Activated gamma-delta T cell treated with Interleukin-2 at 50 U/mL for 16 hours (primary cell): ENCODE data around the gene VIPR2.
"Not testable (repeated sequence)": the region's sequence is repeated elsewhere in the genome, so short reads cannot be mapped to it uniquely, and the experiment has no call there.

Experiments
- DNase-seq: peaks from one replicate; pipeline ENCODE4 v3.0.0-alpha.2; 2020

VIPR2 gene

GRCh38 chr7:159138508-159138907 is 6.2 kb downstream of the VIPR2 start:
- DNase-seq = no peak

DNA sequence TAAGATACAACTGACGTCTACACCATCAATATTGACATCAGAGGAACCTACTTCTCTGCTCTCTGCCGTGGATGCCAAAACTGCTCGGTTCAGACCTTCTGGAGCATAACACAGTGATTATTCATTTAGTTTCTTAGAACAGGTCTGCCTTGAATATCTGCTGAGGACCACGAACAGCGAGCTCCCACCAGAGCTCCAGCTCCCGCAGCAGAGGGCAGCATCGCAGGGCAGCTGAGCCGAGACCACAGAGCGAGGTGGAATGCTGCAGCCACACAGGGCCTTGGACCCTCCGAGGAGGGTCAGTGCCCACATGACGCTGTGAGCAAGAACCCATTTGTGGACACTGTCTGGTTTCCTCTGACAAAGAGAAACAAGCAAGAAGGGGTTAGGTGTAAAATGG is 6.8 kb downstream of the VIPR2 start:
- DNase-seq = no peak

DNA sequence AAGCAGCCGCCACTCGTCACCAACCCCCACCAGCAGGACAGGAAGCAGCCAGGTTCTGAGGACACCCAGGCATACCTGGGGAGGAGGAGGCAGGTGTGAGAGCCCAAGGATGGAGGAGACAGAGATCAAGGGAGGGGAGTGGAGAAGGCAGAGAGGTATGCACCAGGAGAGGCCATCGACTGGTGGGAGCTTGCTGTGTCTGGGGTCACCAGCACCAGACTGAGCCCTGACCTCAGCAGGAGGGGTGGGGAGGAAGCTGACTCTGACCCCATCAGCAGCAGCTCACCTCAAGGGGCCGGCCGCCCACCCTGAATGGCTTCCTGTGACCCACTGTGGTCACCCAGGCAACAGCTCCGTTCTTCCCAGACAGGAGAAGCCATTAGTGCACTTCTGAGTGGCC is 7.8 kb downstream of the VIPR2 start:
- DNase-seq = no peak

DNA sequence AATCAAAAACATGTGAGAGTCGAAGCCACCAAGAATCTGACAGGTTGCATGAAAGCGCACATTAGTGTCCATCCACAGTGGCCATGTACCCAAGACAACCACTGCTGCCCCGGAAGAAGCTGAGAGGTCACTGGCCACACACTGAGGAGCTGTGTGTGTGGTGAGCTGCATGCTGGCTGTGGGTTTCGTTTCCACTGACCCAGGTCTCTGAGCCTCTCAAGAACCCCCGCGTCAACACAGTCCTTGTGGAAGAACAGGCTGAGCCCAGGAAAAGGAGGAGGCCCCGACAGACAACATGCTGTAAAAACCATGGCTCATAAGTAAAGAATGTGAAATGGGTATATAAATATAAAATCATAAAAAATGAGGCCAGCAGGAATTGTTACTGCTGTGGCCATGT is 8.2 kb downstream of the VIPR2 start:
- no peak for DNase-seq

- DNase-seq = no peak
These were observed 8.7 kb downstream of the VIPR2 start for GRCh38 chr7:159136013-159136412.

DNA sequence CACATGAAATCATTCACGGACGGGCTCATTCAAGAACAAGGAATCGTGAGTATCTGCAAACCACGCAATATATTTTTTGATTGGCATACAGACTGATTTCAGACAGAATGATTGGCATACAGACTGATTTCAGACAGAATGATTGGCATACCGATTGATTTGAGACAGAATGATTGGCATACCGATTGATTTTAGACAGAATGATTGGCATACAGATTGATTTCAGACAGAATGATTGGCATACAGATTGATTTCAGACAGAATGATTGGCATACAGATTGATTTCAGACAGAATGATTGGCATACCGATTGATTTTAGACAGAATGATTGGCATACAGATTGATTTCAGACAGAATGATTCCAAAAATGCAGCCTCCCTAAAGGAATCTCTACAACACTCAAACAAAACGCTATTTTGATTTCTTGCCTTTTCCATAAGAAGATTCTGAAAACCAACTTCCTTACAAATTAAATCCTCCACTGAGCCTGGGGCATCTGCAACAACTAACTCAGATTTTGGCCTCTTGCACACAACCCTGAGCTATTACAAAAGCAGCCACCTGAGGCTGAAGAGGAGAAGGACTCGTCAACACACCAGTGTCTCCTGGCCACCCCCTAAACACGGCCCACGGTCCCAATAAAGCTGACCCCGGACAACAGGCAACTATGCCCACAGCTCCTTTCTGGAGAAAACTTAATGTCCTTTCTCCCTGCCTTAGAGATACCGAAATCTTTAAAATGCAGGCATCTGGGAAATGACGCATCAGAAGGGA is 11.8 kb downstream of the VIPR2 start:
- DNase-seq = not testable (repeated sequence)

- no peak for DNase-seq
These were observed 13.8 kb downstream of the VIPR2 start for GRCh38 chr7:159130820-159131219.

DNA sequence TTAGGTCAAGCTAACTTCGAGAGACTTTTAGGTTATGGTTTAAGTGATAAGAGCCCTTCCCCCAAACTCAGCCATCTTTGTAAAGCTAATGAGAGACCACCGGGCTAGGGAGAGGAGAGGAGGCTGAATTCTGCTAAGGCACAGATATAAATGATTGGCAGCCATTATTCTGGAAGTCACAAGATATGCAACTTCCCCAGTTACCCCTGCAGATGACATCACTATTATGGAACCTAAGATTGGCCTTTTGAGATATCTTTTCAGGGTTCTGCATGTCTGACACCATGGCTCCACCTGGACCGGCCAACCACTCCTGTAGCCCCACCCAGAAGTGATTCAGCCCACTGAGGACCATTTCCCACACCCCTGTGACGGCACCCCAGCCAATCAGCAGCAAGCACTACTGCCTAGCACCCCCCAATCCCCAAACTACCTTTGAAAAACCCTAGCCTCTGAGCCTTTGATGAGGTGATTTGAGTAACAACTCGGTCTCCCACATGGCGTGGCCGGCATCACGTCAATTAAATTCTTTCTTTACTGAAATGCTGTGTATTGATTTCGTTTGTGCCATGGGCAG is 14.4 kb downstream of the VIPR2 start:
- no peak for DNase-seq

GRCh38 chr7:159128767-159129166 is 15.9 kb downstream of the VIPR2 start:
- no peak for DNase-seq

GRCh38 chr7:159127691-159128642 is 16.7 kb downstream of the VIPR2 start:
- DNase-seq = no peak

DNA sequence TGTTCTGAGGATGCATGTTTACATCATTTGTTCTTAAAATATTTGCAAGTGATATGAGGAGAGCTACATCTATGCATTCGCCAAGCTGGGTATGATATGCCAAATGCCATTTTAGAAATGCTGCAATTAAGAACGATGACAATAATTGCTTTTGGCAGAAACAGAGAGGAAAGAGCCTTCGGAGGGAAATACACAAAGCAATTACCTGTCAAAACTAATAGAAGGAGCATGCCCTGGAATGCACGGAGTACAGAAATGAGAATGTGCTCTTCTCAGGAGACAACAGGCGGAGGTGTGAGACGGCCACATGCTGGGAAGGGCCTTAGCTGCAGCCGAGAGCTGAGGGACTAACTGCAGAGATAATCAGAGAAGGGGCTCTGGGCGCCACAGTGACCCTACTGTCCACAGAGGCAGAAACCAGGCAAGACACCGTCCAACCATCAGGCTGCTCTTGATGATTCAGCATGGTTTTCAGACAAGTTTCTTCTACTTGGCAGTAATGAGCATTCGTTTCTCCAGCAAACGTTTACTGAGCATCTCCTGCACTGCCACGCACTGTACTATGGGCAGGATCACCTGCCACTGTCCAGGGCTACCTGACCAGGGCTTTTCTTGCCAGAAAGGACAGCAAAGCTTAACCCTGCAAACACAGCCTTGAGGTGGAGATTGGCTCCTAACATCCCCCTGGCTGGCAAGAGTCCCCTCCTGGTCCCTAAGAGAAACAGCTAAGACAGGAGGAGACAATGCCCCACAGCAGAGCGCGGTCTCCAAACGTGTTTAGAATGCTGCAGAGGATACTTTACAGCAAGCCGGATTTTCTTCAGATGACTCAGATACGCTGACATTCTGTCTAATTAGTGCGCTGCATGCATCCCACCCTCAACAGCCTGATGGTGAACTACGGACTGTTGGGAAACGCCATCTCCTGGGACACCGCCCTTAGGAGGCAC is 18.1 kb downstream of the VIPR2 start:
- no peak for DNase-seq

DNA sequence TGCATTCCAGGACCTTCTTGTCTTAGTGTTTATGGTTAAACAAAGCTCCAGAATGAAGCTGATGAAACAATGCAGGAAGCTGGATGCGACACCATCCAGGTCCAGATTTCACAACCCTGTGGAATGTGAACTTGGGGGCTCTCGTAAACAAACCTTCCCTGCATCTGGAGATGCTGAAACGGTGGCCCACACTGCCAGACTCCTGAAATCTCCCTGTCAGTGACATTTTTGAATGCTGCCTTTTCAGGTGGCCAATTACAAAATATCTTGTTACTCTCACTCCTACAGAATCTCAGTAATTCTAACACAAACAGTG is 18.8 kb downstream of the VIPR2 start:
- DNase-seq = no peak

DNA sequence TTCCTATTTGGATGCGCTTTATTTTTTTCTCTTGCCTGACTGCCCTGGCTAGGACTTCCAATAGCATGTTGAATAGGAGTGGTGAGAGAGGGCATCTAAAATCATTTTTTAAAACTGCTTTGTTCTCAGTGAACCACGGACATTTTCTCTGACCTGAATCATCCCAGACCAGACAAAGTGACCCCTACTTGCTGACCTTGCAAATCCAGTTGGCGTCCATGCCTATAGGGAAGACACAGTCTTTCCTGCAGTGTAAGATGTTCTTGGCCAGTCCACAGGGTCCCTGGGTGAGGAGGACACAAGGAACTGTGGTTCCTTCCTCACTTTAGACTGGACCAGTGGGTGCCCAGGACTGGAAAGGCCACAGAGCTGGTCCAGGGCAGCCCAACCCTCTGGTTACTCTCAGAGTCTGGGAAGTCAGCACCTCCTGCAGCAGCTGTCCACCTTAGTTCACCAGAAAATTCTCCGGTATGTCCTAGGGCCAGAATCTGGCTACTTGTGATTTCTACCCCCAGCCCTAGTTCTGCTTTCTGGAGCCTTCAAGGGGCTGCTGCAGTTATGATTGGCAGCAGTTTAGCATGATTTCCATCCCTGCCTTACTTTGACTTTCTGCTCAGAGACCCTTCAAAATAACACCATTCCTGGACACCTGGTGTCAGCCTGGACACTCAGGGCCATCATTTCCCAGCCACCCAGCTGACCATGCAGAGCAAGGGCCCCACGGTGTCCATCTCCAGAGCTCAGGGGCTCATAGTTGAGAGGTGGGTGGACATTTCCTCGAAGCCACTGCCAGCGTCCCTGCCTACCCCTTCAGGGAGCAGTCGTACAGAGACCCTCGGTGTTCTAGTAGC is 19.3 kb downstream of the VIPR2 start:
- no peak for DNase-seq

DNA sequence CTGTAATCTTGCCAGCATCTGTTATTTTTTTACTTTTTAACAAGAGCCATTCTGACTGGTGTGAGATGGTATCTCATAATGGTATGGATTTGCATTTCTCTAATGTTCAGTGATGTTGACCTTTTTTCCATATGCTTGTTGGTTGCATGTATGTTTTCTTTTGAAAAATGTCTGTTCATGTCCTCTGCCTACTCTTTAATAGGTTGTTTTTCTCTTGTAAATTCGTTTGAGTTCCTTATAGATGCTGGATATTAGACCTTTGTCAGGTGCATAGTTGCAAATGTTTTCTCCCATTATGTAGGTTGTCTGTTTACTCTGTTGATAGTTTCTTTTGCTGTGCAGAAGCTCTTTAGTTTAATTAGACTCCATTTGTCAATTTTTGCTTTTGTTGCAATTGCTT is 20.9 kb downstream of the VIPR2 start:
- DNase-seq = not testable (repeated sequence)

GRCh38 chr7:159123294-159123693 is 21.4 kb downstream of the VIPR2 start:
- not testable (repeated sequence) for DNase-seq

DNA sequence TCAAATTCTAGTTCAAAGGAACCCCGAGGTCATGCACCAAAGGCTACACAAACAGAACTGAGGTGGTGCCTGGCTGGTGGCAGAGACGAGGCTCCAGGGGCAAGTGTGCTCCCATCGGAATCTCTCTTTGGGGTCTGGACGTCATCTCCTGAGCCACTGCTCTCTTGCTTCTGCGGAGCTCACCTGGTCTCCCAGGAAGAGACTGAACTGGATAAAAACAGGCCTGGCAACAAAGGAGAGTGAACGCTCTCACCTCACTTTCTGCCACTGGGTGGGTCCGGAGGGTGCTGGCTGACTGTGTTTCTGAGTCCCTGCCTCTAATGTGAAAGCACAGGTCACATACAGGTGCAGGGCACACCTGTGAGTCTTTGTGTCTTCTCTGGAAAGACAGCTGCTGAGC is 22.4 kb downstream of the VIPR2 start:
- no peak for DNase-seq

DNA sequence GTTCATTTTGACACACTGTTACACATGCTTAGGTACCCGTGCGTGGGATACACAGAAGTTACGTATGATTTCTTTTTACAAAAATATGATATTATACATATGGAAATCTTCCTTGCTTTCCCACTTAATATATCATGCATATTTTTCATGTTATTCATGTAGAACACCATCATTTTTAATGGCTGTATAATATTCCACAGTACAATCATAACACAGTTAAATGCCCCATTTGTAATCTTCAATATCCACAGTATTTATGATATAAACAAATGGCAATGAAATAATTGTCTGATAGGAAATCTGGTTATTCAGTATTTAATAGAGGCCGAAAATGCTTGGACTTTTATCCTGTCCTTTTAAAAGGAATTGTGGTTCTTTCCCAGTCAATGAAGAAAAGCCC is 23.2 kb downstream of the VIPR2 start:
- no peak for DNase-seq

- DNase-seq = no peak
These were observed 23.6 kb downstream of the VIPR2 start for GRCh38 chr7:159121068-159121467.

DNA sequence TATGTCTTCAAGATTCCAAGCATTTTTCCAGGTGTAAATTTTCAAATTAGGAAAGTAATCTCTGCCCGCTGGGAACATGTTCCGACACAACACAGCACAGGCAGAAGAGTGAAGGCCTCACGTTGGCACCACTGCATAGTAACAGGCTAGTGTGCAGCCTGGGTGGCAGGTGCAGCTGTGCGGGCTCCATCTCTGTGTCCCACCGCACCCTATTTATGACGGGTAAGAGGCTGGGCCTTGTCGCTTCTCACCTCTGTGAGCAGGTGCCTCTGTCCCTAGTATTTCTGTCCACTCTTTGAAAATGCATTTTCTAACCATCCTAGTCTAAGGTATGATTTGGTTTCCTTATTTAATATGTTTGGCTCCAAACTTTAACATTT is 24.1 kb downstream of the VIPR2 start:
- DNase-seq = no peak

GRCh38 chr7:159119851-159120539 is 24.7 kb downstream of the VIPR2 start:
- no peak for DNase-seq
